Measurements from ENCODE around the gene TAS2R46. TPM values are rescaled to one million over a fixed set of nuclear protein-coding genes. Genes with fewer than 3 reads are reported as not detected.
"Not testable (repeated sequence)": the region's sequence is repeated elsewhere in the genome, so short reads cannot be mapped to it uniquely, and the experiment has no call there.

The TAS2R46 gene
- total RNA-seq, 1 donor from 2014 or later, result 3.1 TPM

- Histone ChIP-seq H3K9ac (ENCODE audit: low read depth in 1 of 3, low read length in 3 of 3) (no peak overlapping the region), H3K4me3 (ENCODE audit: low read length in 3 of 3) (no peak overlapping the region), H3K36me3 (ENCODE audit: control insufficient read depth in 3 of 3, insufficient read depth in 3 of 3, low read length in 3 of 3) (no peaks in the 10 kb centered on the region), H3K27ac (ENCODE audit: low read depth, low read length) (no peak overlapping the region), H3K4me1 (ENCODE audit: control insufficient read depth in 3 of 3, insufficient read depth in 3 of 3, low read length in 3 of 3) (no peaks in the 10 kb centered on the region), H3K27me3 (ENCODE audit: control insufficient read depth in 3 of 3, insufficient read depth in 3 of 3, low read length in 3 of 3) (no peaks in the 10 kb centered on the region), H3K9me3 (ENCODE audit: control insufficient read depth in 3 of 3, low read length in 3 of 3) (no peaks in the 10 kb centered on the region)
These were observed 16.2 kb upstream of the TAS2R46 start for GRCh38 chr12:11078246-11078645.

GRCh38 chr12:11075642-11076041 lies 13.5 kb upstream of the TAS2R46 start:
- Histone ChIP-seq H3K27ac (ENCODE audit: low read depth, low read length) (no peak overlapping the region), H3K27me3 (ENCODE audit: control insufficient read depth in 3 of 3, insufficient read depth in 3 of 3, low read length in 3 of 3) (no peaks in the 10 kb centered on the region), H3K36me3 (ENCODE audit: control insufficient read depth in 3 of 3, insufficient read depth in 3 of 3, low read length in 3 of 3) (no peaks in the 10 kb centered on the region), H3K9me3 (ENCODE audit: control insufficient read depth in 3 of 3, low read length in 3 of 3) (no peaks in the 10 kb centered on the region), H3K4me1 (ENCODE audit: control insufficient read depth in 3 of 3, insufficient read depth in 3 of 3, low read length in 3 of 3) (no peaks in the 10 kb centered on the region), H3K4me3 (ENCODE audit: low read length in 3 of 3) (no peak overlapping the region), H3K9ac (ENCODE audit: low read depth in 1 of 3, low read length in 3 of 3) (no peak overlapping the region)

- H3K9ac ChIP-seq (ENCODE audit: low read depth in 1 of 3, low read length in 3 of 3), result no peak overlapping the region
- H3K4me3 ChIP-seq (ENCODE audit: low read length in 3 of 3), result no peak overlapping the region
- H3K36me3 ChIP-seq (ENCODE audit: control insufficient read depth in 3 of 3, insufficient read depth in 3 of 3, low read length in 3 of 3), result no peaks in the 10 kb centered on the region
- no peak overlapping the region for H3K27ac ChIP-seq (ENCODE audit: low read depth, low read length)
- H3K4me1 ChIP-seq (ENCODE audit: control insufficient read depth in 3 of 3, insufficient read depth in 3 of 3, low read length in 3 of 3), result no peaks in the 10 kb centered on the region
- H3K27me3 ChIP-seq (ENCODE audit: control insufficient read depth in 3 of 3, insufficient read depth in 3 of 3, low read length in 3 of 3), result no peaks in the 10 kb centered on the region
- H3K9me3 ChIP-seq (ENCODE audit: control insufficient read depth in 3 of 3, low read length in 3 of 3), result no peaks in the 10 kb centered on the region
These were observed 9.3 kb upstream of the TAS2R46 start for GRCh38 chr12:11071414-11071813.

- H3K36me3 ChIP-seq (ENCODE audit: control insufficient read depth in 3 of 3, insufficient read depth in 3 of 3, low read length in 3 of 3), result no peaks in the 10 kb centered on the region
- H3K27ac ChIP-seq (ENCODE audit: low read depth, low read length), result no peak overlapping the region
- H3K4me1 ChIP-seq (ENCODE audit: control insufficient read depth in 3 of 3, insufficient read depth in 3 of 3, low read length in 3 of 3), result no peaks in the 10 kb centered on the region
- no peak overlapping the region for H3K9ac ChIP-seq (ENCODE audit: low read depth in 1 of 3, low read length in 3 of 3)
- no peaks in the 10 kb centered on the region for H3K9me3 ChIP-seq (ENCODE audit: control insufficient read depth in 3 of 3, low read length in 3 of 3)
- no peak overlapping the region for H3K4me3 ChIP-seq (ENCODE audit: low read length in 3 of 3)
- H3K27me3 ChIP-seq (ENCODE audit: control insufficient read depth in 3 of 3, insufficient read depth in 3 of 3, low read length in 3 of 3), result no peaks in the 10 kb centered on the region
These were observed 8.9 kb upstream of the TAS2R46 start for GRCh38 chr12:11070999-11071398.

- Histone ChIP-seq H3K4me1 (ENCODE audit: control insufficient read depth in 3 of 3, insufficient read depth in 3 of 3, low read length in 3 of 3) (no peaks in the 10 kb centered on the region), H3K27ac (ENCODE audit: low read depth, low read length) (no peak overlapping the region), H3K4me3 (ENCODE audit: low read length in 3 of 3) (no peak overlapping the region), H3K9ac (ENCODE audit: low read depth in 1 of 3, low read length in 3 of 3) (no peak overlapping the region), H3K9me3 (ENCODE audit: control insufficient read depth in 3 of 3, low read length in 3 of 3) (no peaks in the 10 kb centered on the region), H3K36me3 (ENCODE audit: control insufficient read depth in 3 of 3, insufficient read depth in 3 of 3, low read length in 3 of 3) (no peaks in the 10 kb centered on the region), H3K27me3 (ENCODE audit: control insufficient read depth in 3 of 3, insufficient read depth in 3 of 3, low read length in 3 of 3) (no peaks in the 10 kb centered on the region)
These were observed 7.8 kb upstream of the TAS2R46 start for GRCh38 chr12:11069854-11070365.

GRCh38 chr12:11067514-11067913 lies 5.4 kb upstream of the TAS2R46 start:
- H3K4me1 ChIP-seq (ENCODE audit: control insufficient read depth in 3 of 3, insufficient read depth in 3 of 3, low read length in 3 of 3), result no peaks in the 10 kb centered on the region
- no peak overlapping the region for H3K27ac ChIP-seq (ENCODE audit: low read depth, low read length)
- no peaks in the 10 kb centered on the region for H3K36me3 ChIP-seq (ENCODE audit: control insufficient read depth in 3 of 3, insufficient read depth in 3 of 3, low read length in 3 of 3)
- H3K9me3 ChIP-seq (ENCODE audit: control insufficient read depth in 3 of 3, low read length in 3 of 3), result no peaks in the 10 kb centered on the region
- H3K9ac ChIP-seq (ENCODE audit: low read depth in 1 of 3, low read length in 3 of 3), result no peak overlapping the region
- H3K27me3 ChIP-seq (ENCODE audit: control insufficient read depth in 3 of 3, insufficient read depth in 3 of 3, low read length in 3 of 3), result no peaks in the 10 kb centered on the region
- no peak overlapping the region for H3K4me3 ChIP-seq (ENCODE audit: low read length in 3 of 3)

GRCh38 chr12:11059784-11060183 lies 2.3 kb downstream of the TAS2R46 start:
- Histone ChIP-seq H3K4me3 (ENCODE audit: low read length in 3 of 3) (no peak overlapping the region), H3K4me1 (ENCODE audit: control insufficient read depth in 3 of 3, insufficient read depth in 3 of 3, low read length in 3 of 3) (no peaks in the 10 kb centered on the region), H3K9me3 (ENCODE audit: control insufficient read depth in 3 of 3, low read length in 3 of 3) (no peaks in the 10 kb centered on the region), H3K27me3 (ENCODE audit: control insufficient read depth in 3 of 3, insufficient read depth in 3 of 3, low read length in 3 of 3) (no peaks in the 10 kb centered on the region), H3K27ac (ENCODE audit: low read depth, low read length) (no peak overlapping the region), H3K36me3 (ENCODE audit: control insufficient read depth in 3 of 3, insufficient read depth in 3 of 3, low read length in 3 of 3) (no peaks in the 10 kb centered on the region), H3K9ac (ENCODE audit: low read depth in 1 of 3, low read length in 3 of 3) (no peak overlapping the region)

- Histone ChIP-seq H3K4me1 (ENCODE audit: control insufficient read depth in 3 of 3, insufficient read depth in 3 of 3, low read length in 3 of 3) (no peaks in the 10 kb centered on the region), H3K9me3 (ENCODE audit: control insufficient read depth in 3 of 3, low read length in 3 of 3) (no peaks in the 10 kb centered on the region), H3K9ac (ENCODE audit: low read depth in 1 of 3, low read length in 3 of 3) (no peak overlapping the region), H3K36me3 (ENCODE audit: control insufficient read depth in 3 of 3, insufficient read depth in 3 of 3, low read length in 3 of 3) (no peaks in the 10 kb centered on the region), H3K27me3 (ENCODE audit: control insufficient read depth in 3 of 3, insufficient read depth in 3 of 3, low read length in 3 of 3) (no peaks in the 10 kb centered on the region), H3K27ac (ENCODE audit: low read depth, low read length) (no peak overlapping the region), H3K4me3 (ENCODE audit: low read length in 3 of 3) (no peak overlapping the region)
These were observed 3.1 kb downstream of the TAS2R46 start for GRCh38 chr12:11059041-11059440.

GRCh38 chr12:11055306-11055705 lies 6.8 kb downstream of the TAS2R46 start:
- Histone ChIP-seq H3K4me3 (ENCODE audit: low read length in 3 of 3) (no peak overlapping the region), H3K36me3 (ENCODE audit: control insufficient read depth in 3 of 3, insufficient read depth in 3 of 3, low read length in 3 of 3) (peaks cover 0 to 4% (median 0%) of the 10 kb centered on the region in 3 donors), H3K27ac (ENCODE audit: low read depth, low read length) (no peak overlapping the region), H3K9me3 (ENCODE audit: control insufficient read depth in 3 of 3, low read length in 3 of 3) (no peaks in the 10 kb centered on the region), H3K4me1 (ENCODE audit: control insufficient read depth in 3 of 3, insufficient read depth in 3 of 3, low read length in 3 of 3) (no peaks in the 10 kb centered on the region), H3K27me3 (ENCODE audit: control insufficient read depth in 3 of 3, insufficient read depth in 3 of 3, low read length in 3 of 3) (no peaks in the 10 kb centered on the region), H3K9ac (ENCODE audit: low read depth in 1 of 3, low read length in 3 of 3) (no peak overlapping the region)

GRCh38 chr12:11049806-11050531 lies 12.1 kb downstream of the TAS2R46 start:
- H3K27me3 ChIP-seq (ENCODE audit: control insufficient read depth in 3 of 3, insufficient read depth in 3 of 3, low read length in 3 of 3); H3K4me3 ChIP-seq (ENCODE audit: low read length in 3 of 3): not testable (repeated sequence)

More at GRCh38 chr12:11049806-11050531, 12.1 kb downstream of the TAS2R46 start:
- H3K36me3 ChIP-seq (ENCODE audit: control insufficient read depth in 3 of 3, insufficient read depth in 3 of 3, low read length in 3 of 3), result peaks cover 0 to 12% (median under 1%) of the 10 kb centered on the region in 3 donors
- not testable (repeated sequence) for H3K27ac ChIP-seq (ENCODE audit: low read depth, low read length); H3K9me3 ChIP-seq (ENCODE audit: control insufficient read depth in 3 of 3, low read length in 3 of 3); H3K4me1 ChIP-seq (ENCODE audit: control insufficient read depth in 3 of 3, insufficient read depth in 3 of 3, low read length in 3 of 3); H3K9ac ChIP-seq (ENCODE audit: low read depth in 1 of 3, low read length in 3 of 3)

Data from skeletal muscle tissue (tissue), 4 donors.